Stimulated activated CD8-positive, alpha-beta memory T cell treated with anti-CD3 and anti-CD28 coated beads, Interleukin-15, amount 100 ng/mL, for 24 hours (primary cell): ENCODE results near the gene PDGFA.

Experiments used
- DNase-seq: peaks from one replicate; pipeline ENCODE4 v3.0.0-alpha.2; 2020; ENCODE audit warnings: low read depth

The PDGFA gene

GRCh38 chr7:536231-536630 lies 16.6 kb upstream of the PDGFA start:
- DNase-seq = no peak

- no peak for DNase-seq
Observed at GRCh38 chr7:534959-535358, 15.3 kb upstream of the PDGFA start.

- DNase-seq = no peak
Observed at GRCh38 chr7:534075-534474, 14.4 kb upstream of the PDGFA start.

- no peak for DNase-seq
Observed at GRCh38 chr7:533266-533665, 13.6 kb upstream of the PDGFA start.

DNA sequence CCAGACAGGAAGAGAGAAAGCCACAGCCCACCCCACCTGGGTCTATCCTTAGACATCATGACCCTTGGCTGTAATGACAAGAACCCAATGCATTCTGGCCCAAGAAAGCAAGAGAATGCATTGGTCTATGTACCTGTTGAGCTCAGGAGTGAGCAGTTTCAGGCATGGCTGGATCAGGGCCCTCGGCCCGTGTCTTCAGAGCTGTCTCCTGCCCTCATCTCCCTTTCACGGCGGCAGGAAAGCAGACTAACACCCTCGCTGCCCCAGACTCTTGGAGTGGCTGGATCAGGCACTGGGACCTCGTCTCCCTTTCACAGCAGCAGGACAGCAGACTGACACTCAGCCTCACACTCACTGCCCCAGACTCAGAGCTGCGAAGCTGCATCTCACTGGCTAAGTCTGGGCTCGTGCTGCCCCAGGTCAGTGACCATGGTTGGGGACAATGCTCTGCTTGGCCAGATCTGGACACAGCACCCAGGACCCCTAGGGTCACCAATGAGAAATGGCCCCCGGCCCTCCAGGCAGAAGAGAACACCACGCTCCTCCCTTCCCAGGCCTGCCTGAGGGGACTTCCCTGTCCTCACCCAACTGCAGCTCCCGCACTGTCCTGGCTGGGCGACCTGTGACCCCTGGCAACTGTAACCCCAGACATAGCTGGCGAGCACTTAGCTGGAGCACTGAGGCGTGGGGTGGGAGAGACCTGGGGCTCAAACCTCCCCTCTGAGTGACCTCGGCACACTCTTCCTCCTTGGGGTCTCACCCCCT lies 12.9 kb upstream of the PDGFA start:
- no peak for DNase-seq

- no peak for DNase-seq
Observed at GRCh38 chr7:531777-532176, 12.1 kb upstream of the PDGFA start.

- DNase-seq = no peak
Observed at GRCh38 chr7:528451-528850, 8.8 kb upstream of the PDGFA start.

- DNase-seq = no peak
Observed at GRCh38 chr7:527723-528122, 8.1 kb upstream of the PDGFA start.

GRCh38 chr7:526460-527034 lies 6.9 kb upstream of the PDGFA start:
- DNase-seq = no peak

DNA sequence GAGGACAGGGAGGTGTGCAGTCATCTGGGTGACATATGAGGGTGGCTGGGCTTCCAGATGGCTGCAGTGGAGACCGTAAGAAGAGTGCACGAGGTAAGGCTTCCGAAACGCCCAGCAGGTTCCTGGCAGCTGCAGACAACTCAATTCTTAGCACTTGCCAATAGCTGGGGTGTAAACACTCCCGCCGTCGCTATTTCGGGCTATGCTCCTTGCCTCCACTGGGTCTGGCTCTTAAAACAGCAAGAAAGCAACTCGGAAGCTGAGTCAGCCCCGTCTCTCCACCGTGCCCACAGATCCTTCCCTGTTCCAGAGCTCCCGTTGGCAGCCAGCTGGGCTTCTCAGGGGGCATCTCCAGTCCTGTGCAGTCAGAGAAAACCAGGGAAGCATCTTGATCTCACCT lies 6.1 kb upstream of the PDGFA start:
- no peak for DNase-seq

DNA sequence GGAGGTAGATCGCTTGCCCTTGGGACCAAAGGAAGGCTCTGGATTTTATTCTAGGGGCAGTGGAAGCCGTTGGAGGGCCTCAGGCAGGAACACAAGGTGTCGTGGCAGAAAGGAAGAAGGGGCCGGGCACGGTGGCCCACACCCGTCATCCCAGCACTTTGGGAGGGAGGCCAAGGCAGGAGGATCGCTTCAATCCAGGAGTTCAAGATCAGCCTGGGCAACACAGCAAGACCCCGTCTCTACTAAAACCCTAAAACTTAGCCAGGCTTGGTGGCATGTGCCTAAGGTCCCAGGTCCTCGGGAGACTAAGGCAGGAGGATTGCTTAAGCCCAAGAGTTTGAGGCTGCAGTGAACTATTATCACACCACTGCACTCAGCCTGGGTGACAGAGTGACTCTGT lies 5.2 kb upstream of the PDGFA start:
- DNase-seq = no peak

GRCh38 chr7:523347-524336 lies 4.0 kb upstream of the PDGFA start:
- DNase-seq = no peak

- DNase-seq = no peak
Observed at GRCh38 chr7:522951-523314, 3.3 kb upstream of the PDGFA start.

GRCh38 chr7:522071-522950 lies 2.7 kb upstream of the PDGFA start:
- DNase-seq = no peak

DNA sequence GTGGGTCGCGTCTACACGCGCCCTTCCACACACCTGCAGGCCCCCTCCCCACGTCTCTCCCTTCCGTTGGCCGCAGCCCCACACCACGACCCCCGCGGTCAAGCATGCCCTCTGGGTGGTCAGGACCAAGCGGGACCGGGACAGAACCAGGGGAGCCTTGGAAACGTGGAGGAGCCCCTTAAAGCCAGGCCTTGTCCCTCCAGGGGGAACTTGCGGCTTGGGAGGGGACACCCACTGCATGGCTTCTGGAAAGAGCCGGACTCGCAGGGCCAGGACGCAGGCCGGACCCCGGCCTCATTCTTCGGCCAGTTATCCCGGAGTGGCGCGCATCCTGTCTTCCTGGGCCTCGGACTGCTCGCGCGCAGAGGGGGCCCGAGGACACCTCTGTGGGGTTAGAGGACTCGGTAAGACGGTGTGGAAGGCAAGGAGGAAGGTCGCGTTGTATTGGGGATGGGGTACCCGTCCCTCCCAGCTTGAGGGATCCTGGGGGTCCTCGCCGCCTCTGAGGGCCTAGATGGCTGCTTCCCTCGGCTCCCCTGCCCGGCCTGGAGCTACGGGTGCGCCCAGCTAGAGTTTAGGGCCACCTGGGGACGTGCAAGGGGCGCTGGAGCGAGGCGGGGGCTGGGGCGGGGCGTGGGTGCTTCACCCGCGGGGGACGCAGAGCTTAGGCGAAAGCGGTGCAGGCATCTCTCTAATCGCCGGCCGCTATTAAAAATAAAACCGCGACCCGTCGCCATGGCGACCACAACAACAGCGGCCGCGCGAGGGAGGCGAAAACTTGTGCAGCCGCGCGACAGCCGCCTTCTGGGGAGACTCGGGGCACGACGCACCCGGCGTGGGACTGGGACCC lies 1.8 kb upstream of the PDGFA start:
- DNase-seq = no peak

GRCh38 chr7:520503-521161 lies 986 bp upstream of the PDGFA start:
- DNase-seq = no peak

- no peak for DNase-seq
Observed at GRCh38 chr7:518630-519483, 789 bp downstream of the PDGFA start.

DNA sequence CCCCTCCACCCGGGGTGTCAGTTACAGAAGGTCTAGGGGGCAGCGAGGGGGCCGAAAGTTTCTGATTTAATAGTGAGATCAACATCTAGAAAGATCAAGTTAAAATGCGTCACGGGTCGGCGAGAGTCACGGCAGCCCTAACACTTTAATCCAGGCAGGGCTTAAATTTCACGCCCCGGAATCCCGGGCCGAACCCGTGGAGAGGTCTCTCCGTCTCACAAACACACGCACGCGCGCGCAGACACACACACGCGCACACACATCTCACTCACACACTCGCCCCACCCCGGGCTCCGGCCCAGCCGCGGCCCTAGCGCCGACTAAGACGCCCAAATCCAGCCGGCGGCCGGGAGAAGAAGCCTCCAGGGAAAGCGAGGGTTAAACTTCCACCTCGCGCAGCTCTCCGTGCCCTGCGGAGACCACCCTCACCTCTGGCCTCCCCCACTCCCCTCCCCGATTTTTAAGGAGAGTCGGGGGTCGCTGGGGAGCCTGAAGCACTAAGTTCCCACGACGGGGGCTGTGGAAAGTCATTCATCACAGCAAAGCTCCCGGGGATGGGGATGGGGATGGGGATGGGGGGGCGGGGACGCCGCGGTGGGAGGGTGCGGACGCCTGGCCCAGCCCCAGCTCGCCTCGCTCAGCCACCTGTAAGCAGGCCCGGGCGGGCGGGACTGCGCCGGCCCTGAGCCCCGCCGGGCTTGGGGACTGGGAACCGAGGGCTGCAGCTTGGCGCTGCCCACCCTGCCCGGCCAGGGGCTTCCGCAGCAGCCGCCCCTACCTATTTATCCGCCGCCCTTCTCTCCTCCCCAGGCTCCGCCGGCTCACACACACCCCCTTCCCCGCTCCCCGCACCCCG lies 1.6 kb downstream of the PDGFA start:
- no peak for DNase-seq
